NCI-H1436 (cell line): Measurements from ENCODE around the gene ONECUT1.

Experiments used
- DNase-seq: peaks from one replicate; lab custom pipeline; 2025; lab: John Stamatoyannopoulos, UW

Gene ONECUT1

DNA sequence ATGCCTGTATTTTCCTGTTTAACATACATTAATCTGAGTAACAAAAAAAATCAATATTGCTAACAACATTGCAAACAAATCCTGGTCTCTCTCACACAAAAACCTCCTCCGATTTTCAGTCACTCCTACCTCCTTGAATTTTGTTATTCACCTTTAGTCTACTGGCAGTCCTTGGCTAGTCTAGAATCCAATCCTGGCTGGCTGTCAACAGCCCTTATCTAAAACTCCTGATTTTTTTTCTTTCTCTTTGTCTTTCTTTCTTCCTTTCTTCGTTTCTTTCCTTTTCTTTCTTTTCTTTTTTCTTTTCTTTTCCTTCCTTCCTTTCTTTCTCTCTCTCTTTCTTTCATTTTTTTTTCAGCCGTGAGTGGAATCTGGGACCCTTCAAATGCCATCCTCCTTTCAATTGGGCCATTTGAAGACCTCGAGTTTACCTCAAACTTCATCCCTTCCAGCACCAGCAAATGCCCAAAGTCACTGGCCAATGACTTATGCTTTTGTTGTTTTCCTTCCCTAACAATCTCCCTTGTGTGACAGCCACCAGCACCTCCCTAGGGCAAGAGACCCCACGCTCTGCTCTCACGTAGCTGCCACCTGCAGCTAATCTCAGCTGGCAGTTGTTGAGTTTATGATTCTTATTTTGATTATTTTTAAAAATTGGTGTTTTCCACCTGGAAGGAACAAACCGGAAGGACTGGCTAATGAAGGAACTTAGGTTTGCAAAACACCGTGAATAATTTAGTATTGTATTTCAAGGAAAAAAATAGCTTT is 6.8 kb upstream of the ONECUT1 start:
- DNase-seq, result no peak

DNA sequence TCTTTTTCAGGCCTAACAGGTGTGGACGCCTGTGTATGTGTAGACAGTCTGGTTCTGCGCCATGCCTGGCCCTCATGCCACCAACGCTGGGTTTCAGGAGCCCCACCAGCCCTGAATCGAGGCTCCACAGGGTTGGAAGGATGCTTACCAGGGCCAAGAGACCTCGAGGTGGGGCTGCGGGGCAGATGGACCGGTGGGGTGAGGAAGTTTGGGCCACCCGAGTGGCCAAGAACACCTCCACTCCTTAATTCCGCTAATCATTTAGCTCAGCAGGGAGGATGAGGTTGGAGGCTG is 6.0 kb upstream of the ONECUT1 start:
- no peak for DNase-seq

DNA sequence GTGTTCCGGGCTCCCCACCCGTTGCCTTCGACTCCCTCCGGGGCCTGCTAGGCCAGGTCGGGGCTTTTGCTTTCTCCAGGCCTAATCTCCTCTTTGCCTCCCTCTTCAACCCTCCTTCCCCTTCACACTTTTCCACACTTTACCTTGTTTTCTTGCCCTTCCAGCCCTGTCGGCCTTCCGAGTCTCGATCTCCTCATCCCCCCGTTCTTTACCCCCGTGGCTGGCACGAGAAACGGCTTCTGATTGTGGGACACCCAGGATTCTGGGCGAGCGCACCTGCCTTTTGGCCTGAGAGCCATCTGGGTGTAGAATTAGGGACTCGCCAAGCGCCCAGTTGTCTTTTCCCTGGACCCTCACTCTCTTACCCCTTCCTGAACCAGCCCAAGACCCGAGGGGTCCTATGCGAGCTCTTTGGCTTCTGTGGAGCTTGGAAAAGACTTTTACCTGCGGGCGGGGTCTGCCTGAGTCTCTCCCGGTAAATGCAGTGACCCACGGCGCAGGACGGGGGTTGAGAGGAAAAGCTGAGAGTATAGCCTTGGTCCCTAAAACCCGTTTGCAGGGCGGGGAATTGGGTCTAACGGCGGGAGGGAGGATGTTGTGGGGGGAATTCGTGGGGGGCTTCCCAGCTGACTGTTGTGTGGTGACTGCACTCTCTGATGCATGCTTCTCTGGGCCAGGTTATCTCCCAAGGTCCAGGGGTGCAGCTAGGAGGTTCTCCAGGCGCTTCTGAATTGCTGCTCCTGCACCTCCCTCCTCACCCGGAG is 5.5 kb upstream of the ONECUT1 start:
- no peak for DNase-seq

DNA sequence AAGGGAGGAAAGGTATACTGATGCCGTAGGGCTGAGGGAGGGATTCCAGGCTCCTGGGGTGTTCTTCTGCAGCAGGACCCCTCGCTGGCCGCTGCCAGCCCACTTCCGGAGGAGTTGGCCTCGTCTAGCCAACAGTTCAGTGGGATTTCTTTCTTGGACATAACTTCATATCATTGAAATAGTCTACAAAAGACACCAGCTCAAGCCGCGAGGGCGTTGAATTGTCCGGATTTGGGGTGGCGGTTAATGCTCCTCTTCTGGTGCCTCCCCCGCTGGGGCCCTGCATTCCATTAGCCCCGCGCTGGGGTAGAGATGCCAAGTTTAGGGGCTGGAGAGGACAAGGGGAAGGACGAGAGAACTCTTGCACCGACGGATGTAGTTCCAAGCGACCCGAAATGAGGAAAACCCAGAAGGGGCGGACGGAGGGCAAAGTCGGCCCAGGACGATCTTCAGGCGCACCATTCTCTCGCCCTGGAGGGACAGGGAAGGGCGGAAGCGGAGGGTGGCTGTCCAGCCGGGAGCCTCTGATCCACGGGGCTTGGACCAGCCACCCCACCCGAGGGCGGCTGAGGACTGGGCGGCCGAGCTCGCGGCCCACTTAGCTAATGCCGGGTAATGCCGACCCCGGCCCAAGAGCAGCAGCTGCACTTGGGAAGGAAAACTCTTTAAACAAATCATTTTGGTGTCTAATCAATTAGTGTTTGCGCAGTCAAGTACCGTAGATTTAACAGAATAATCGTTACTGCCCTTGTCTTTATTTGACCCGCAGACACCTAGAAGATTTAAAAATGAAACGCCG is 4.7 kb upstream of the ONECUT1 start:
- no peak for DNase-seq

DNA sequence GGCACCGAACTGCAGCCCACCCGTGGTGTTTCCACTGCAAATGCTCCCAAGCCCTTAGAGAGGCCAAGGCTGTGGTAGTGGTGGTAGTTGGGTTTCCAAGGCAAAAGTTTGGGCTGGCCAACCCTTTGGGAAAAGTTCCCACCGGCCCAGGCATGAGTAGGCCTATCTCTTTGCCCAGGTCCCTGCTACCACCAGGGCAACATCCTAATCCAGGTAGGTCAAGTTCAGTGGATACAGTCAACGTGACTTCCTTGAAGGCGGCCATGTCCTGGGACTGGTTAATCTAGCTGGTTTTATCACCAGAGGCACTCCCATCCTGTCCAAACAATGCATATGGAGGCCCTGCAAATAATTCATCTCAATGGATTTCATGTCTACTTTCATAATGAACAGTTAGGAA is 1.6 kb upstream of the ONECUT1 start:
- DNase-seq, result no peak

DNA sequence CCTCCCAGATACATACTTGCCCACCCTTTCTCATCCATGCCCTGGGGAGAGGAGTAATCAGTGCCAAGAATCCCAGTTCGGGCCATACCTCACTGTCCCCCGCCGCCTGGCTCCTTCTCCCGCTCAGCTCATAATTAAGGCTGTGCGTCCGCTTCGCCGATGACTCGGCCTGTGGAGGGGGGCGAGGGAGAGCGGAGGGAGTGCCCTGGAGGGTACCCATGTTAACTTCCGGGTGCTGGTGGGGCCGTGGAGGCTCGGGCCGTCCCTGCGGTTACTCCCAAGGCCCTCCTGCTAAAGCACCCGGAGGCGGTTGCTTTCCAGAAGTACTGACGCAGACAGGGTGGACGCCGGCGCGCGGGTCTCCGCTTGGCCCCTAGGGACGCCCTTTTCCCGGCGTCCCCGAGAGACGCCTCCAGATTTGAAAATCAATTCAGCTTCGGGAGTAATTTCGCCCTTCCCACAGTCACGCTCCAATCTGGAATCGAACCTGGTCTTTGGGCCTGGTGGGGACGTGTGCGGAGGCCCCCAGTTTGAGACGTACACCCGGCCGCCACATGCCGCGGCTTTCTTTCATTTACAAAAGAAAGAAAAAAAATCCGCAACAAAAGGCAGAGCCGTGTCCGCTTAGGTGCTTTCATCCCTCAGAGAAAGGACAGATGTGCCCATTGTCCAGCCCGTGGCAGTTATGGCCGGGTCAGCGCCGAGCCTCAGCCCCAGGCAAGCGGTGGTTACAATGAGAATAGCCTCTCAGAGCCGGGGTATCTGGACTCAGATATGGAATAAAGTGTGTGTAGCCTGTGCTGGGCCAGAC is 1.0 kb upstream of the ONECUT1 start:
- DNase-seq, result peak; percentile 31

DNA sequence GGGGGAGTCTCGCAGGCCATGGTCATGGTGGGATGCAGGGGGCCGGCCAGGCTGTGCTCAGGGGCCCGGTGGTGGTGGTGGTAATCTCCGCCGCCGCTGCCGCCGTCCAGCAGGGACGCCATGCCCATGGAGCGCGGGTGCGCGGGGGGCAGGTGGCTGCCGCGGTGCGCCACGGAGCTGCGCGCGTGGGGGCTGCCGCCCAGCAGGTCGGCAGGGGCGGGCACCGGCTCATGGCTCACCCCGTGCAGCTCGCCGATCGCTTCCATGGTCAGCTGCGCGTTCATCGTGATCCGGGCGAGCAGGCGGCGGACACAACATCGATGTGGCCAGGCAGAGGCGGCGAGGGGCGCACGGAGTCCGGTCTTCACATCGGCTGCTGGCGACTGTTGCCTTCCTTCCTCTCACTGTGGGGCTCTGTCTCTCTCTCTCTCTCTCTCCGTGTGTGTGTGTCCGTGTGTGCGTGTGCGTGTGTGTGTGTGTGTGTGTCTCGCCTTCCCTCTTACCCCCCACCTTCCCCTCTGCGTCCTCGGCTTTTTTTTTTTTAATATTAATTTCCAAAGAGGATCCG is 451 bp downstream of the ONECUT1 start:
- DNase-seq, result no peak

DNA sequence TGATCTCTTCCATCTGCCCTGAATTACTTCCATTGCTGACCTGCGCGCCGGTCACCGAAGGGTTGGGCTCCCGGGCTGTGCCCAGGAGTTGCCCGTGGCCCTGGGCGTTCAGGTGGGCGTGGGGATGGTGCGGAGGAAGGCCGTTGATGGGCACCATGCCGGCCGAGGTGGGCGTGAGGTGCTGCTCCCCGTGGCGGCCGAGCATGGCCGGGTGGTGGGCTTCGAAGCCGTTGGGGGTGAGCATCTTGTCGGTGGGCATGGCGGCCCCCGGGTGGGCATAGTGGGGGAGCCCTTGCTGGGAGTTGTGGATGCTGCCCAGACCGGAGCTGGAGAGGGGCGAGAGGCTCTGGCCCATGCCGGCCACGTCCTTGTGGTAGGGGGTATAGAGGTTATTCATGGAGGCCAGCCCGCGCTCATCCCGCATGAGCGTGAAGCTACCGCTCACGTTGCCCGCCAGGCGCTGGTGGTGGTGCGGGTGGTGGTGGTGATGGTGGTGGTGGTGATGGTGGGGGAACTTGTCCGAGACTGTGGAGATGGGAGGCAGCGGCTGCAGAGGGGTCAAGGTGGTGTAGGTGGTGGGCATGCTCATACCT is 1.0 kb downstream of the ONECUT1 start:
- DNase-seq, result no peak

DNA sequence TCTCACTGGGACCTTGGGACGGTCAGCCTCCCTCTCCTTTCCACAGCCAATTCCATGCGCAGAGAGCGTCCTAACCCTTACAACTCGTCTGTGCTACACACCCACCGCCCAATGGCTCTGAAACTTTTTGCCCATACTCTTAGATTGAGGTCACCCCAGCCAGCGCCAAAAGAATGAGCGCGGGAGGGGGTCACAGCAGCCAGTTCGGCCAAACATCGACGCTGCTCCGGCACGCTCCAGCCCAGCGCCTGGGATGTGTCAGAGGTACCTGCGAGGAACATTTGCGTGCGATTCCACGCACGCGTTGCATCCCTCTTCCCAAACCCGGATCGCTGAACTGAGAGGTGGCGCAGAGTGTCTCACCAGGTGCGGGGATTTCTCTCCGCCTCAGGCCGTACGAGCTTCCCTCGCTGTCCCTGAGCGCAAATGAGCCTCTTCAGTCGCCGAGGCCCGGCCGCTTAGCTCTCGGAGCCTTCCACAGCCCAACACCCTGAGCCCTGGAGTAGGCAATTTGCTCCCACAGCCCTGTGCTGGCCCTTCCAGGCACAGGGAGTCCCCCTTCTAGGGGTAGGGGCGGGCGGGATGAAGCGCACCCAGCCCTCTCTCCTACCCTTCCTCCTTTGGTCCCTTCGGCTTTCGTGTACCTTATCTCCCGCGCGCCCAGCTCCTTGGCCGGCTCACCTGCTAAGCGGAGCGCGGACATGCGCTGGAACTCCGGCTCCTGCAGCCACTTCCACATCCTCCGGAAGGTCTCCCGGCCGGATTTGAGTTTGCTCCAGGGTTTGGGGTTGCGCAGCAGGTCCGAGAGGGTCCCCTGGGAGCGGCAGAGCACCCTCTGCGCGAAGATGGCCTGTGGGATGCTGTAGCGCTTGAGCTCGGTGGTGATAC is 1.8 kb downstream of the ONECUT1 start:
- DNase-seq, result no peak

DNA sequence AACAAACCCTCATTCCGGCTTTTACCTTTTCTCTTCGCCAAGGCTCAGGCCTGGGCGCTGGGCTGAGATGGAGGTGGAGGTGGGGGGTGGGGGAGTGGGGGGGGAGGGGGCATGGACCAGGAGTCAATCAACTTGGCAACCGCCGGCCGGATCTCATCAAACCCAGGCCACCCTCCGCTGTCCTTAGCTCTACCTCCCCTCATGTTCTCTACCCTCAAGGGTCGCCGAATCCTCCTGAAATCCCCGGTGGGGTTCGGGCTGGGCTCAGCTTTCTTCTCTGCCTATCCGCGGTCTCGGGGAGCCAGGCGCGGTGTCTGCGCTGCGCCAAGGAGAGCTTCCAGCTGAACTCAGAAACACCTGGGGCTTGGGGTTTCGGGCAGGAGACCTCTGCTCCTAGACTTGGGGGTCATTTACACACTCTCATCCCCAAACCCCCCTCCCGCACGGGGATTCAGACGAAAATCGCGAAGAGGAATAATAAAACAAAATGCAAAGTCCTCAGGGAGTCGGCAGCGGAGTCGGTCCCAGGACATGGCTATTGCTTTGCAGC is 2.5 kb downstream of the ONECUT1 start:
- no peak for DNase-seq

DNA sequence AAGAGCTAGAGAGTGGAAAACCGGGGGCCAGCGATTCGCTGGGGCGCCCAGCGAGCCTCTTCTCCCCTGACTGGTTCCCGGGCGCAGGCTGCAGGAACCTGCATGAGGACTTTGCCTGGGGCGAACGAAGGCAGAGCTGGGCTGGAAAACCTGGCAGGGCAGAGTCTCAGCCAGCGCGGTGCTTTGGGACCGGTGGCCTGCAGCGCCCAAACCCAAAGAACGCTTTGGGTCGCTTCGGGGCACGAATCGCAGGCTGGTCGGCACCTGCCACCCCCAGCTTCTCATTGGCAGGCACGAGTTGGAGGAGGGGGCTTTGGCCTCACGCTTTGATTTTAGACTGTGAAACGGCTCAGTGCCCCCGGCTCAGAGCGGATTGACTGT is 3.0 kb downstream of the ONECUT1 start:
- DNase-seq, result no peak

DNA sequence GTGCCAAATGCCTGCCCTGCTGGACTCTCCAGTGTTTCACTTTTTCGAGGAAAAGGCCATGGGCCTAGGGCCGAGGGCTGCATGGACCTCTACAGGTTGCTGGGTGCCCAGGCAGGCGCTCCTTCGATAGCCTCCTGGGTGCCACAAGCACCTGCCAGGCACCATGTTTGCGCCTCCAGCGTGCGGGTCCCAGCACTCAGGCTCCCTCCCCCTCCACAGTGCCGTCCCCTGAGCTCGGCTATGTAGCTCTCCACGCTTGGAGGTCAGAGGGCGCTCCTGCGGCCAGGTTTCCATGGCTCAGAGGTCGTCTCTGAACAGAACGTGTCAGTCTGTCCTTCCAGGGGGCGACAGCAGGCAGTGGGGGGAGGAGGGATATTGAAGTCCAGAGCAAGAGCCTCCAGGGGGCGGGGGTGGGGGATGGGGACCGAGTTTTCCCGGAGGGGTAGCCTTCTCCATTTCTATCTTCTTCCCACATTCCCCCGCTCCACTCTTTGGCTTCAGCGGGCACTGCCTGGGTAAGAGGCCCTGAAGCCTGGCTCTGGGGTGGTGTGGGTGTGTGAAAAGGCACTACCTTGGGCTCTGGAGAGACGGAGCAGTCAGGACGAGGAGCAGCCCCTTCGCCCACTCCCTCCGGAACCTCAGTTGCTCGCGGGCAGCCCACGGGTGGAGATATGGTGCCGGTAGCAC is 3.6 kb downstream of the ONECUT1 start:
- DNase-seq, result no peak

DNA sequence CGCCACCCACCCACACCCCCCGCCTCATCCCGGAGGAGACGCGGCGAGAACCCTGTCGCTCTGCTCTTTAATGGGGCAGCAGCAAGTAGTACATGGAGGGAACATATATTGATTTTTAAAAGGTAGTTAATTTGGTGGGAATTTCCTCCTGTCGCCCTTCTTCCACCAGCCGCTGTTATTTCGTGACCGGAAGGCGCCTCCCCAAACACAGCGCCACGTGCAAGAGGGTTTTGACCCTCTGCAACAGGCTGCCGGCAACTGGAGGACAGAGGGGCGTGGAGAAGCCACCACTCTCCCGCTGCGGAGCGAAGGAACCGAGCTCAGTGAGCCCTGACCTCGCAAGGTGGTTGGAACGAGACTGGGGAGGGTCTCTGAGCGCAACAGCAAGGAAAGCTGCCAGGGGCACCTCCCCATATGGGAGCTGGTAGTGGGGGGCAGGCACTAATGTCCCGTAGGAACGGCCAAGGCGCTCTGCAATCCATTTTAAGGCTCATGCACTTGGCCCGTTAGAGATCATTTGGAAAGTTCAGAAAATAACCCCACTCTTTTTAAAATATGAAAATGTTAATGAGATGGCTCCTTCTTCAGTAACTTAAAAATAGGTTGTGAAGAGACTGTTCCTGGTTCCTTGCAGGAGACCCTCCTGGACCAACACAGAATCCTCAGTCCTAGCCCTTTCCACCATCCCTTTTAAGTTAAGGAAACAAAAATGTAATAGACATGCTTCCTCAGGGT is 4.3 kb downstream of the ONECUT1 start:
- DNase-seq, result no peak

DNA sequence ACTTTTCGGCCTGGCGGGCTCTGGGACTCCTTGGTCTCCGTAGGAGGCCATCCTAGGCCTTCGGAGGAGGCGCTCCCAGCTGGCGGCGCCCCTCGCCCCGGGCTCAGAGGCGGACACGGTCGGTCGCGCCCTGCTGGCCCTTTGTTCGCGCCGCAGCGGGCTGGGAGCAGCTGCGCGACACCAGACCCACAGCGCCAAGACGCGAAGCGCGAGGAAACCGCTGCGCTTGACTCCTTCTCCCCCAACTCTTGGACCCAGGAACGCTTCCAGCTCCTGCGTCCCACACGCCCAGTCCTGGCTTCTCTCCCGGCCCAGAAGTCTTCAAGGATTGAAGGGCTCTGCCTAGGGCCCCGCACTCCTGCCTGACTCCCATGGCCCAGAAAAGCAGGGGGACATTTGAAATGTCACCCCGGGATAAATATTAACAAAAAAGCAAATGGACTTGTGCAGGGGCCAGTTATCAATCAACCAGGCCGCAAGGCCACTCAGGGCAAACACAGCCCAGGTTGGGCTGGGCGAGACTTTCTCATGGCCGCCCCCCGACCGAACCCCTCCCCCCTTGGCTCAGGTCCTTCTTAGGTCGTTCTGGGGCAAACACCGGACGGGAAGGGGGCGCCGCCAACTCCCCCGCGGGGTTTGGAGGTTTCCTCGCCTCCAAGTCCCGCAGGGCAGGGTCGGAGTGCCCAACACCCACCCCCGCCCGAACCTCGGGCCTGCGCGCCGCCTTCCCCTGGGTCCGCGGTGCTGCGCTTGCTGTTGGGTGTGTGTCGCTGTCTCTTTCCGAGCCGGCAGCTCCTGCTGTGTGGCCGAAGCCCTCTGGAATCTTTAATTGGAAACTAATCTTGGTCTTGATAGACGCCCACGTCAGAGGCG is 5.1 kb downstream of the ONECUT1 start:
- DNase-seq, result no peak

DNA sequence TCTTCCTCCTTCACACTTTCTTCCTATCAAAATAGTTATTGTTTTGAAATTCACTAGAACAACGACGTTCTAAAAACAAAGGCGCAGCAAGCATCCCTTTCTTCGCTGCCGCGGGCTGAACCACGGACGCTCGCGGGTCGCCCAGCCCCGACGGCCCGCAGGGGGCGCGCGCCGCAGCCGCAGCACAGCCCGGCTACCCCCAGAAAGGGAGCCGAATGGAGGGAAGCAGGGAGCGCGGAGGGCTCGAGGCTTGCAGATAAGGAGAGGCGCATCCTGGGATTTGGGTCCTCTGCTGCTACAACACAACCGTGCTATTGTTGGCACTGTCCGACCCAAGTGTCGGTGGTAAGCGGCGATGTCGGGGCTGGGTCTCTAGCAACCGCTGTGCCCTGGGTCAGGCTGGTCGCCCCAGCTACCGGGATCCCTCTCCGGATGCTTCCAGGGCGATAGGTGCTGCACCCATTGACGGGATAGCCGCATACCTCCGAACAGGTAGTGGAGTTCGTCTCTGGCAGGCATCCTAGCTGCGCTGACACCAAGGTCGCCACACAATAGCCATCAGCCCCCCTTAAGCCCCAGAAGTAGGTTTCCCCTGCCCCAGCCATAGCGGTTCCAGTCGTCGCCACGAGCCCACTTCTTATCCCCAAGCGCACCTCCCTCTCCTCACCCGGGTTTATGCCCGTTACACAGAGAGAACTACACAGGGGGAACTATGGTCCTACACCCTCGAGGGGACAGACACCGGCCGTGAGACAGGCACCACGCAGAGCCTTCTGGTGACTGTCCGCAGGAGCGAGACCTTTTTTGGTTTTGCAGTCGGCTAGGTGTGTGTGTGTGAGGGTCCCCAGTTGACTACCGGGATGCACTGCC is 6.0 kb downstream of the ONECUT1 start:
- DNase-seq, result no peak

DNA sequence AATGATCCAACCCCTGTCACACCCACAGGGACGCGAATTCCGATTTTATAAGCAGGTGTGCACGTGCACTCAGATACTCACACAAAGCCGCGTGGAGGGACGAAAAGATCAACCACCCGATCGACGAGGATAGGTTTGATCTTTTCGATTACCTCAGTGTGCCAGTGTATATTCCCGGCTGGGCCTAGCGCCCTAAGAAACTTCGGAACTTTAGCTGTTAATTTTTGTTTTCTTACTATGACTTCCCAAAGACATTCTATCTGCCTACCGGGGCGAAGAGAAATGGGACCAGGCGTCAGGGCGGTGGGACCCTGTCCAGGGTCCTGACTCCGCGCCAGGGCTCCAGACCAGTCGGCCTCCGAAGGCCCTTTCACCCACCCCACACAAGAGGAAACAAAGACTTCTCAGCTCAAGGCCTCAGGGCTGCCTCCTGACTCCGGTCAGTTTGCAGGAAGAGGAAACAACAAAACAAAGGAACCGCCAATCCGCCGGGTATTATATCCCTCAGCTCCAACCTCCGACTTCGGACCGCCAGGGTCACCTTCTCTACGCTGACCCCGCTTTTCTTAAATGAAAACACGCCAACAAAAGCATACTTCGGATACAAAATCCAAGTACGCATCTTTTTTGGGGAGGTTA is 6.8 kb downstream of the ONECUT1 start:
- no peak for DNase-seq
